Dendritic cell treated with granulocyte-macrophage colony-stimulating factor and Interleukin-4, amounts not matched to agents 40 ng/mL and 50 ng/mL, for 4 days (primary cell): Measurements from ENCODE around the gene PIGP.

ENCODE experiments used
- H3K27ac Mint-ChIP-seq: one replicate; pipeline ENCODE4 v1.8.0; 2022; ENCODE audit warnings: mild to moderate bottlenecking, mixed read lengths
- H3K27me3 Mint-ChIP-seq: one replicate; pipeline ENCODE4 v1.8.0; 2022; ENCODE audit warnings: mild to moderate bottlenecking, mixed read lengths
- H3K36me3 Mint-ChIP-seq: one replicate; pipeline ENCODE4 v1.8.0; 2022; ENCODE audit warnings: low read depth, mixed read lengths
- H3K4me1 Mint-ChIP-seq: one replicate; pipeline ENCODE4 v1.8.0; 2022; ENCODE audit warnings: low read depth, mixed read lengths
- H3K4me3 Mint-ChIP-seq: one replicate; pipeline ENCODE4 v1.8.0; 2022; ENCODE audit warnings: mild to moderate bottlenecking, moderate library complexity, mixed read lengths
- H3K9me3 Mint-ChIP-seq: one replicate; pipeline ENCODE4 v1.8.0; 2022; ENCODE audit warnings: mixed read lengths
- intact Hi-C: fragments of 100-400 bp; cut with micrococcal nuclease; formaldehyde crosslinking; loops from one replicate; pipeline ENCODE4 v1.15.0; 2022

PIGP gene

DNA sequence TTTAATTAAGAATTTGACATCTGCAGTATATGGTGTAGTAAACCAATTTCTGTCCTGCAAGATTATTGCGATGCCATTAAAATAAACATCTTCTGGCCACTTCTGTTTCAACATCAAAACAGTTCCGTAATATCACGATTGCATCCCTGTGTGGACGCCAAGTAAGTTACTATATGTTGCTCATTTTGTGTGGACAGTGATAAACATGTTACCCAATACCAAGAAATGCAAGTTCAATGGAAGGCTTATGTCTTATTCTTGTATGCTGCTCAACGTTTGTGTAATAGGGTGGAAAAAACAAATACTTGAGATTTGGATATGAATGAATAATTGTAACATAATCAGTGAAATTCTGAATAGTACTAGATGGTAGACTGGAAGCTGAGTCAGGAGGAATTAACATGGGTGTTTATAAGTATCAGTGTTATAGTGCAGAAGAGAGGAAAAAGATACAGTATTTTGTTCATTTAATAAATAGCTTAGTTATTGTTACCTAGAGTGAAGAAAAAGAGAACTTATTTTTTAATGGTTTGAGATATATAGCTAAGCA is 15.4 kb upstream of the PIGP start:
- Mint-ChIP-seq H3K27me3 (no peaks in the 10 kb centered on the region), H3K36me3 (peaks cover 11% of the 10 kb centered on the region), H3K4me1 (peaks cover 13% of the 10 kb centered on the region), H3K27ac (no peak overlapping the region), H3K4me3 (no peak overlapping the region), H3K9me3 (no peaks in the 10 kb centered on the region)
- intact Hi-C loops = no loop called here

DNA sequence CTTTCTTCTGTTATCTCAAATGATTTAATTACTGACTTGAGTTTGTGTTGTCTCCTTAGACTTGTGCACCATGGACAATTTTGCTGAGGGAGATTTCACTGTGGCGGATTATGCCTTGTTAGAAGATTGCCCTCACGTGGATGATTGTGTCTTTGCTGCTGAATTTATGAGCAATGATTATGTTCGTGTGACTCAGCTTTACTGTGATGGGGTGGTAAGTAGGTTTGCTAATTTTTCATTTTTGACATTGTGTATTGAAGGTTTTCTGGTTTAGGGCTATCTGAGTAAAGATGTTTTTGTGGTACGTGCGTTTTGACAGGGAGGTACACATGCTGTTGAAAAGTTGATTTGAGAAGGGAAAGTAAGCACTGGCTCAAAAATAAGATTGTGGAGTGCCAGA is 14.3 kb upstream of the PIGP start:
- Mint-ChIP-seq H3K36me3 (peaks cover 10% of the 10 kb centered on the region), H3K27ac (no peak overlapping the region), H3K4me1 (peaks cover 19% of the 10 kb centered on the region), H3K9me3 (no peaks in the 10 kb centered on the region), H3K27me3 (no peaks in the 10 kb centered on the region), H3K4me3 (no peak overlapping the region)
- intact Hi-C loops = no loop called here

DNA sequence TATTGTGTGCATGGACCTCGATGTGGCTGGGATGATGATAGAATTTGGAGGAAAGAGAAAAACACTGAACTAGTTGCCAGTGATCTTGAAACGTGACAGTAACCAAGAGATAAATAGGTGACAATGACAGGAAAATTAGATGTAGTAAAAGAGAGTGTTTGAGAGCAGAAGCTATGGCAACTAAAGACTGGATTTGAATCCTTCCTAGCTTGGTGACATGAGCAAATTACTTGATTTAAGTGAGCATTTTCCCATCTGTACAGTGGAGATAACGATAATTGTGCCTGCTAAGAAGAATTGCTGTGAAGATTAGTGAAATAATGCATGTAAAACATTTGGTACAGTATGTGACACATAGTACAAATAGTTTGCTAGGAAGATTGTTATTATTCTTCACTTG is 12.9 kb upstream of the PIGP start:
- H3K4me1 Mint-ChIP-seq = peaks cover 21% of the 10 kb centered on the region
- intact Hi-C loops = no loop called here
- peaks cover 5% of the 10 kb centered on the region for H3K36me3 Mint-ChIP-seq
- no peaks in the 10 kb centered on the region for H3K9me3 Mint-ChIP-seq
- no peak overlapping the region for H3K4me3 Mint-ChIP-seq
- no peaks in the 10 kb centered on the region for H3K27me3 Mint-ChIP-seq
- H3K27ac Mint-ChIP-seq = no peak overlapping the region

DNA sequence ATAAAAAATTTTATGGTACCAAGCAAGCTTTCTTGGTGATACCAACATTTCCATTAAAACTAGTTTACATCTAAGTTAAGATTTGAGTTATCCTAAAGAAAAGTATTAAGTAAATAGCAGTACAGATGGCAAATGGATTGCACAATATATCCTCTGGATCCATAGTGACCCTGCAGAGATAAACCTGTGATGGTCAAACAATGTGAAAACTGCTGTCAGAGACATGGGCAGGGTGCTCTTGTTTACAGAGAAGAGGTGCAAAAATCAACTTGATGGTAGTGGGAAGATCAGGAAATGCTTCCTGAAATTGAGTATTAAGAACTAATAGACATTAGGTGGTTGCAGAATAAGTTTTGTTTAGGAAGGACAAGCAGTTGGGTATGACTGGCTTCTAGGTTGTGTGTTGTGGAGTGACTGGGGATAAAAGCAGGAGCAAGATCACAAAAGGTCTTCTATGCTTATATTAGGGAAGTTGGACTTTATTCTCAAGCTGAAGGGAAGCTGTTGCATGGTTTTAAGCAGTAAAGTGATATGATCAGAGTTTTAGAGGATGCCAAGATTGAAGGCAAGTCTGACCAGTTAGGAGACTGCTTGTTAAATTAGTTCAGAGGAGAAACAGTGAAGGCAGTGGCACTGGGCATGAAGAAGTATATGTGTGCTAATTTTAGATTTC is 10.1 kb upstream of the PIGP start:
- H3K9me3 Mint-ChIP-seq = no peaks in the 10 kb centered on the region
- intact Hi-C loops = no loop called here
- H3K4me3 Mint-ChIP-seq = no peak overlapping the region
- peak overlapping the region; percentile 73 for H3K27ac Mint-ChIP-seq
- H3K27me3 Mint-ChIP-seq = no peaks in the 10 kb centered on the region
- H3K4me1 Mint-ChIP-seq = peaks cover 41% of the 10 kb centered on the region
- H3K36me3 Mint-ChIP-seq = peaks cover 5% of the 10 kb centered on the region

DNA sequence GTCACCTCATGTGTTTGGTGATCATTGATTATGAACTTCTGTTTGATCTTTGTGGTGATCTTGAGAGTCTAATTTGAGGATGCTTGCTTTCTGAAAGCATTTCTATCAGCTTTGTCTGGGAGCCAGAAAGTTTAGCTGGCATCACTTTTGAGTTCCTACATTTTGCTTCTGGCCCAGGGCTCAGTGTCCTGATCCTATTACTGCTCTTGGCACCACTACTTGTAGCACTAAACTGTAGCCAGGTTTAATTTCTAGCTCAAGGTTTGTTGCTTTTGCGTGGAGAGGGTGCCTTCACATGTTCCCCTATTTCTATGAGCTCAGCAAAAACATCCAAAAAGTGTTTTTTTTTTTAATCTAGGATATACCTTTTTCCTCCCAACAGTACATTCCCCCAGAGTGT is 9.5 kb upstream of the PIGP start:
- no peaks in the 10 kb centered on the region for H3K9me3 Mint-ChIP-seq
- H3K36me3 Mint-ChIP-seq = peaks cover 5% of the 10 kb centered on the region
- H3K27ac Mint-ChIP-seq = no peak overlapping the region
- intact Hi-C loops = no loop called here
- H3K4me1 Mint-ChIP-seq = peaks cover 46% of the 10 kb centered on the region
- no peaks in the 10 kb centered on the region for H3K27me3 Mint-ChIP-seq
- no peak overlapping the region for H3K4me3 Mint-ChIP-seq

DNA sequence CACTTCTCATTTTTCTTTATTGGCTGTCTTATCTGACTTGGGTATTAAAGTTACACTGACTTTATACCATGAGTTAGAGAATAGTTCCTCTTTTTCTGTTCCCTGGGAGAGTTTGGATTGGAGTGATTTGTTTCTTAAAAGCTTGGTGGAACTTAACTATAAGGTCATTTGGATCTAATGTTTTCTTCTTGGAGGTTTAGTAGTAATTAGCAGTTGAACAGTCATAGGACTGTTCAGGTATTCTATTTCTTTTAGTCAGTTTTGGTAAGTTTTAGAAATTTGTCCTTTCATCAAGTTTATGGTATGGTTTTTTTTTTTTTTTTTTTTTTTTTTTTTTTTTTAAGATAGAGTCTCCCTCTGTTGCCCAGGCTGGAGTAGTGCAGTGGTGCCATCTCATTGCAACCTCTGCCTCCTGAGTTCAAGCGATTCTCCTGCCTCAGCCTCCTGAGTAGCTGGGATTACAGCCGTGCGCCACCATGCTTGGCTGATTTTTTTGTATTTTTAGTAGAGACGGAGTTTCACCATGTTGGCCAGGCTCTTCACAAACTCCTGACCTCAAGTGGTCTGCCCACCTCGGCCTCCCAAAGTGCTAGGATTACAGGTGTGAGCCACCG is 6.4 kb upstream of the PIGP start:
- no peaks in the 10 kb centered on the region for H3K27me3 Mint-ChIP-seq
- peak overlapping the region; percentile 17 for H3K4me3 Mint-ChIP-seq
- intact Hi-C loops = loop anchor here (10.0 kb wide), 3 partner anchors 285 to 925 kb away; partner anchors contain the start of genes DOP1B and DYRK1A
- peaks cover 44% of the 10 kb centered on the region for H3K4me1 Mint-ChIP-seq
- H3K36me3 Mint-ChIP-seq = peaks cover 5% of the 10 kb centered on the region
- peak overlapping the region; percentile 87 for H3K27ac Mint-ChIP-seq
- no peaks in the 10 kb centered on the region for H3K9me3 Mint-ChIP-seq

DNA sequence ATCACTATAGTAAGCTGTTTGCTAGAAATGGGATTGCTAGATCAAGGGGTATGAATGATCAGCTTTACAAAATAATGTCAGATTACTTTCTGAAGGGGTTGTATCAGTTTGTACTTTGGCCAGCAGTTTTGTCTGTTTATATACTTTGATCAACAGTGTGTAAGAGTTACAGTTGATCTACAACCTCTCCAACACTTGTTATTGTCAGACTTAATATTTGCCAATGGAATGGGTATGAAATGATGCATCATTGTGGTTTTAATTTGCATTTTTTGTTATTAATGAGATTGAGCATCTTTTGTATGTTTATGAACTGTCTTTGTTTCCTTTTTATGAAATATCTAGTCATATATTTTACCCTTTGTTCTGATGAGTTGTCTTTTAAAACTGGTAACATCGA is 4.5 kb upstream of the PIGP start:
- peaks cover 14% of the 10 kb centered on the region for H3K36me3 Mint-ChIP-seq
- H3K4me3 Mint-ChIP-seq = no peak overlapping the region
- intact Hi-C loops = loop anchor here (10.0 kb wide), 3 partner anchors 287 to 923 kb away; partner anchors contain the start of genes DOP1B and DYRK1A
- H3K27ac Mint-ChIP-seq = no peak overlapping the region
- H3K27me3 Mint-ChIP-seq = no peaks in the 10 kb centered on the region
- peaks cover 33% of the 10 kb centered on the region for H3K4me1 Mint-ChIP-seq
- no peaks in the 10 kb centered on the region for H3K9me3 Mint-ChIP-seq

DNA sequence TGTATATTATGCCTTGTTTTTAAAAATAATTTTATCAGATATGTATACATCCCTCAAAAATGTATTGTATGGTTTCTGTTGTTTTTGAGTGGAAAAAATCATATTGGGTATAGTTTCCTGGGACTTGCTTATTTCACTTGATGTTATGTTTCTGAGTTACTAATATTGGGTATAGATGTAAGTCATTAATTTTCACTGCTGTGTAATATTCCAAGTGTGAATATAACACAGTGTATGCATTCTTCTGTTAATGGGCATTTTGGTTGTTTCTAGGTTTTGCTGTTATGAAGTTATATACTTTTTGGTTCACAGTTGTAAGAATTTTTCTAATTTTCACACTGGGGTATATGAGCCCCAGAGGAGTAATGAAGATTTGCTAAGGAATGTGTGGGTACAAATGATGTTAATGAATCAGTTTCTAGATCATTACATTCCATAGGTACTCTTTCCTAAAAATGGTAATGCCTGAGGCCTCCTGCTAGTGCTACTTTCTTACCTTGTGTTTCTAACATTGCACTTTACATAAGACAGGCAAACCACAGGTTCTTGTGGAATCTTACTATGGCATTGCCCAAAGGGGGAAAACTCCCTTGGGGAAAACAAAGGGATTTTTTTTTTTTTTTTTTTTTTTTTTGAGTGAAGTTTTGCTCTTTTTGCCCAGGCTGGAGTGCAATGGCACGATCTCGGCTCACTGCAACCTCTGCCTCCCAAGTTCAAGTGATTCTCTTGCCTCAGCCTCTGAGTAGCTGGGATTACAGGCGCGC is 3.4 kb upstream of the PIGP start:
- no peak overlapping the region for H3K4me3 Mint-ChIP-seq
- no peaks in the 10 kb centered on the region for H3K9me3 Mint-ChIP-seq
- H3K27me3 Mint-ChIP-seq = no peaks in the 10 kb centered on the region
- H3K27ac Mint-ChIP-seq = no peak overlapping the region
- H3K4me1 Mint-ChIP-seq = peaks cover 43% of the 10 kb centered on the region
- peaks cover 9% of the 10 kb centered on the region for H3K36me3 Mint-ChIP-seq
- intact Hi-C loops = loop anchor here (10.0 kb wide), 3 partner anchors 289 to 921 kb away; partner anchors contain the start of genes DOP1B and DYRK1A

DNA sequence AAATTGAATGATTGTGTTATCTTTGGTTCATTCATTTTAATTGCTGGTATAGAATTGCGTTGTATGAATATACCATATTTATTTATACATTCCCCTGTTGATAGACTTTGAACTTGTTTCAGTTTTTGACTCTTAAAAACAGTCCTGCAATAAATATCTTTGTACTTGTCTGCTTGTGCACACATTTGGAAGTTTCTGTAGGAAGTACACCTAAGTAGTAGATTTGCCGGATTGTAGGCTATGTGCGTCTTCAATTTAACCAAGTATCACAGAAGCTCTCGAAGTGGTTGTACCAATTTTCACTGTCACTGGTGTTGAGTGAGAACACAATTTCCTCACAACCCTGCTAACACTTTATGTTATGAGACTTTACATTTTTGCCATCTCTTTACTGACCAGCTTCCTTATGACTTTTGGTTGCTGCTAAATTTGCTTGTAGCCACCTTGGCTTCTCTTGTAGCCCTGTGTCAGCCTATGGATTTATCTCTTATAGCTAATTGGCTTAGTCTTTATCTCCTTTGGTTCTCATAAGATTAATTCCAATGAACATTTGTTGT is 2.4 kb upstream of the PIGP start:
- Mint-ChIP-seq H3K4me1 (peaks cover 45% of the 10 kb centered on the region), H3K4me3 (no peak overlapping the region), H3K36me3 (peaks cover 9% of the 10 kb centered on the region), H3K27me3 (no peaks in the 10 kb centered on the region), H3K9me3 (no peaks in the 10 kb centered on the region), H3K27ac (no peak overlapping the region)
- intact Hi-C loops = loop anchor here (10.0 kb wide), 3 partner anchors 290 to 920 kb away; partner anchors contain the start of genes DOP1B and DYRK1A

DNA sequence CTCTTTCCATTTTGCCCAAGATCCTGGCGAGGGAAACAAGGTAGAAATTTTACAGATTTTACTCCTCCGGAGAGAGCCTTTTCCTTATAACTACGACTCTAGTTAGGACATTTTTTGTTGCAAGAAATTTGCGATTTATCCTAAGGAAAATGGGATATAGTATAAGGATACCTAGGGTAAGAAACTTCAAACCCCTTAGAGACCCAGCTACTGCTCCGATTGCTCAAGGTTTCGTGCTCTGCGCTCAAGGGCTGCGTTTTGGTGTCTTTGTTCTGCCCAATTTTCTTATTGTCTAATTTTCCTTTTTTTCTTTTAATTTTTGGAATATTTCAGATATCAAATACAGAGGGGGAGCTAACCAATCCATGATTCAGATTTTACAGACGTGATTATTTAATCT is 1.7 kb upstream of the PIGP start:
- H3K4me3 Mint-ChIP-seq = peak overlapping the region; percentile 96
- peaks cover 9% of the 10 kb centered on the region for H3K36me3 Mint-ChIP-seq
- intact Hi-C loops = loop anchor here (5.0 to 10.0 kb wide), 4 partner anchors 82 to 920 kb away; partner anchors contain the start of genes DOP1B and DYRK1A
- H3K27me3 Mint-ChIP-seq = no peaks in the 10 kb centered on the region
- H3K27ac Mint-ChIP-seq = peak overlapping the region; percentile 92
- peaks cover 44% of the 10 kb centered on the region for H3K4me1 Mint-ChIP-seq
- H3K9me3 Mint-ChIP-seq = no peaks in the 10 kb centered on the region

DNA sequence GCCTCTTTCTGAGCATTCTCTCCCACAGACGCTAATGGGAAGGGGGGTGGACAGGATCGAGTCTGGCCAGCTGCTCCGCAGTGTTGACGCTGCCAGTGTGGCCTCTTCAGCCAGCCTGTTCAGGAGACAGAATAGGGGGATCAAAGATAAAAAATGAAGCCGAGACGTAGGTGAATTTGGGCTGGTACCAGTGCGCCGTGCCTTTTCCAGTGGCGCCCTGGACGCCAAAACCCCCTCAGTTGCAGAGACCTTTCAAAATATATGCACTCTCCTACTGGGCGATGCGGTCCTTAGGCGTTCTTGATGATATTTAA is 1.3 kb upstream of the PIGP start:
- H3K36me3 Mint-ChIP-seq = peaks cover 10% of the 10 kb centered on the region
- H3K4me3 Mint-ChIP-seq = peak overlapping the region; percentile 96
- H3K27me3 Mint-ChIP-seq = no peaks in the 10 kb centered on the region
- H3K9me3 Mint-ChIP-seq = no peaks in the 10 kb centered on the region
- peaks cover 42% of the 10 kb centered on the region for H3K4me1 Mint-ChIP-seq
- peak overlapping the region; percentile 92 for H3K27ac Mint-ChIP-seq
- intact Hi-C loops = loop anchor here (5.0 to 10.0 kb wide), 4 partner anchors 82 to 919 kb away; partner anchors contain the start of genes DOP1B and DYRK1A

DNA sequence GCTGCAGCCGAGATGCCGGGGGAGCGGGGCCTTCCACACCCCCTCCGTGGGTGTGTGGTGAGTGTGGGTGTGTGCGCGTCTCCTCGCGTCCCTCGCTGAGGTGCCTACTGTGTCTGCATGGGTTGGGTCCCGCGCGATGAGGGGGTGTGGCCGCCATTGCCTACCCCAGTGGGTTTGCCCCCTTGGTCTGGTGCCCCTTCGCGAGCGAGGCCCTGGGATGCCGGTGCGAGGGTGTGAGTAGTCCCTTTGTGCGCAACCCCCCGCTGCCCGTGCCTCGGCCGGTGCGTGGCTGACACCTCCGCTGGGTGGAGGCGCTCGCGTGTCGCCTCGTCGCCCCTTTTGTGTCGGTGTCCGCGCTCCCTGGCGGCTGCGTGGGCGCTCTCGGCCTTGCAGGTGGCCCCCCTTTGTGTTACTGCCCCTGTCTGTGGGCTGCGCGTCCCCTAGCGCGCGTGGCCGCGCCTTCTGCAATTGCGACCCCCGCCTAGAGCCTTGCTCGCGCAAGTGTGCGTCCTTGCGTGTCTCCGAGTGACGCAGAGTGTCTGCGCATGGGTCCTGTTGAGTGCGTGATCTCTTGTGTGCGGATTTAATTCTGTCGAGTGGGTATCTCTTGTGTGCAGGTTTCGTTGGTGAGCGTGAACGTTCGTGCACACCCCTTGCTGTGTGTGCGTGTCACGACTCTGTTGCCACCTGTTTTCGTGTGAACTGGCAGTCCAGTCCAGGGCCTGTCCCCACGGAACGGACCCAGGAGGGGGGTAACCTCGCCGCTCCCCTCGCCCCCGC is 736 bp upstream of the PIGP start:
- intact Hi-C loops = loop anchor here (5.0 to 10.0 kb wide), 4 partner anchors 81 to 919 kb away; partner anchors contain the start of genes DOP1B and DYRK1A
- Mint-ChIP-seq H3K4me3 (peak overlapping the region; percentile 96), H3K27me3 (no peaks in the 10 kb centered on the region), H3K27ac (peak overlapping the region; percentile 92), H3K4me1 (peaks cover 42% of the 10 kb centered on the region), H3K36me3 (peaks cover 14% of the 10 kb centered on the region), H3K9me3 (no peaks in the 10 kb centered on the region)
